HL-60 (cell line): ENCODE measurements around the gene FEM1A.
"Not testable (repeated sequence)": the region's sequence is repeated elsewhere in the genome, so short reads cannot be mapped to it uniquely, and the experiment has no call there.

Source experiments
- DNase-seq, 2 experiments: peaks; one replicate each; pipeline ENCODE4 v3.0.0-alpha.2; 2010 to 2020; ENCODE audit warnings: low read depth in 1 of 2, low spot score in 1 of 2
- H3K27ac ChIP-seq: fragments of 250-450 bp; sonication (Bioruptor Pico); replicated peaks from 2 replicates; pipeline ENCODE4 v1.5.1; 2020; ENCODE audit warnings: mild to moderate bottlenecking, moderate library complexity
- H3K27me3 ChIP-seq: fragments of 250-450 bp; sonication (Bioruptor Pico); 2 replicates; pipeline ENCODE4 v1.5.1; 2021; ENCODE audit warnings: mild to moderate bottlenecking, moderate library complexity; ENCODE audit not compliant: insufficient read depth, poor library complexity, severe bottlenecking
- H3K4me3 ChIP-seq: replicated peaks from 2 replicates; pipeline ENCODE4 v1.5.1; 2011; ENCODE audit warnings: mild to moderate bottlenecking, control low read depth, low read length; ENCODE audit not compliant: insufficient read depth
- GABPA ChIP-seq: IDR thresholded peaks from 2 replicates; pipeline ENCODE4 v1.6.1; 2012; ENCODE audit warnings: low read depth
- POLR2AphosphoS5 ChIP-seq: IDR thresholded peaks from 2 replicates; pipeline ENCODE4 v1.6.1; 2012; ENCODE audit warnings: low read depth
- SPI1 ChIP-seq: IDR thresholded peaks from 2 replicates; pipeline ENCODE4 v1.6.1; 2012; ENCODE audit warnings: low read depth, mild to moderate bottlenecking, borderline replicate concordance
- TF ChIP-seq, protein P1 (sequence below): IDR thresholded peaks from 2 replicates; pipeline ENCODE4 v1.6.1; 2012; ENCODE audit warnings: low read depth; ENCODE audit not compliant: insufficient replicate concordance
- TF ChIP-seq, protein P2 (sequence below): IDR thresholded peaks from one replicate; pipeline ENCODE4 v1.5.1; 2011; ENCODE audit warnings: low read length, control low read depth, inconsistent platforms; ENCODE audit not compliant: insufficient read depth

The FEM1A gene

DNA sequence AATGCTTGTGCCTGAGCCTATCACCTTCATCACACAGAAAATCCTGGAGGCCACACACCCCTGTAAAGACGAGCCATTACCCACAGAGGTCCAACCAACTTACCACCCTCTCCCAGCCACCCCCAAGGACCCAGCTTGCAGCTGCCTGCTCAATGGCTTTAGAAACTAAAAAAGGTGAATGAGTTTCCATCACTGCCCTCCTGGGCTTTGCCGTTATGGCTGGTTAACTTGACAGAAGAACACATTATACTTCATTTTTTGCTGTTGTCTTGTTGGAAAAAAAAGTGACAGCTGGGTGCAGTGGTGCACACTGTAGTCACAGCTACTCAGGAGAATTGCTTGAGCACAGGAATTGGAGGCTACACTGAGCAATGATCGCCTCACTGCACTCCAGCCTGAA, 17.4 kb upstream of the FEM1A start:
- Histone ChIP-seq H3K27ac (no peak overlapping the region), H3K4me3 (no peak overlapping the region), H3K27me3 (no peaks in the 10 kb centered on the region)
- DNase-seq, result no peak
- no peak for TF ChIP-seq SPI1
- no peak for TF ChIP-seq GABPA
- TF ChIP-seq, protein P1, sequence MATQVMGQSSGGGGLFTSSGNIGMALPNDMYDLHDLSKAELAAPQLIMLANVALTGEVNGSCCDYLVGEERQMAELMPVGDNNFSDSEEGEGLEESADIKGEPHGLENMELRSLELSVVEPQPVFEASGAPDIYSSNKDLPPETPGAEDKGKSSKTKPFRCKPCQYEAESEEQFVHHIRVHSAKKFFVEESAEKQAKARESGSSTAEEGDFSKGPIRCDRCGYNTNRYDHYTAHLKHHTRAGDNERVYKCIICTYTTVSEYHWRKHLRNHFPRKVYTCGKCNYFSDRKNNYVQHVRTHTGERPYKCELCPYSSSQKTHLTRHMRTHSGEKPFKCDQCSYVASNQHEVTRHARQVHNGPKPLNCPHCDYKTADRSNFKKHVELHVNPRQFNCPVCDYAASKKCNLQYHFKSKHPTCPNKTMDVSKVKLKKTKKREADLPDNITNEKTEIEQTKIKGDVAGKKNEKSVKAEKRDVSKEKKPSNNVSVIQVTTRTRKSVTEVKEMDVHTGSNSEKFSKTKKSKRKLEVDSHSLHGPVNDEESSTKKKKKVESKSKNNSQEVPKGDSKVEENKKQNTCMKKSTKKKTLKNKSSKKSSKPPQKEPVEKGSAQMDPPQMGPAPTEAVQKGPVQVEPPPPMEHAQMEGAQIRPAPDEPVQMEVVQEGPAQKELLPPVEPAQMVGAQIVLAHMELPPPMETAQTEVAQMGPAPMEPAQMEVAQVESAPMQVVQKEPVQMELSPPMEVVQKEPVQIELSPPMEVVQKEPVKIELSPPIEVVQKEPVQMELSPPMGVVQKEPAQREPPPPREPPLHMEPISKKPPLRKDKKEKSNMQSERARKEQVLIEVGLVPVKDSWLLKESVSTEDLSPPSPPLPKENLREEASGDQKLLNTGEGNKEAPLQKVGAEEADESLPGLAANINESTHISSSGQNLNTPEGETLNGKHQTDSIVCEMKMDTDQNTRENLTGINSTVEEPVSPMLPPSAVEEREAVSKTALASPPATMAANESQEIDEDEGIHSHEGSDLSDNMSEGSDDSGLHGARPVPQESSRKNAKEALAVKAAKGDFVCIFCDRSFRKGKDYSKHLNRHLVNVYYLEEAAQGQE, result no peak
- TF ChIP-seq POLR2AphosphoS5, result no peak
- TF ChIP-seq, protein P2, sequence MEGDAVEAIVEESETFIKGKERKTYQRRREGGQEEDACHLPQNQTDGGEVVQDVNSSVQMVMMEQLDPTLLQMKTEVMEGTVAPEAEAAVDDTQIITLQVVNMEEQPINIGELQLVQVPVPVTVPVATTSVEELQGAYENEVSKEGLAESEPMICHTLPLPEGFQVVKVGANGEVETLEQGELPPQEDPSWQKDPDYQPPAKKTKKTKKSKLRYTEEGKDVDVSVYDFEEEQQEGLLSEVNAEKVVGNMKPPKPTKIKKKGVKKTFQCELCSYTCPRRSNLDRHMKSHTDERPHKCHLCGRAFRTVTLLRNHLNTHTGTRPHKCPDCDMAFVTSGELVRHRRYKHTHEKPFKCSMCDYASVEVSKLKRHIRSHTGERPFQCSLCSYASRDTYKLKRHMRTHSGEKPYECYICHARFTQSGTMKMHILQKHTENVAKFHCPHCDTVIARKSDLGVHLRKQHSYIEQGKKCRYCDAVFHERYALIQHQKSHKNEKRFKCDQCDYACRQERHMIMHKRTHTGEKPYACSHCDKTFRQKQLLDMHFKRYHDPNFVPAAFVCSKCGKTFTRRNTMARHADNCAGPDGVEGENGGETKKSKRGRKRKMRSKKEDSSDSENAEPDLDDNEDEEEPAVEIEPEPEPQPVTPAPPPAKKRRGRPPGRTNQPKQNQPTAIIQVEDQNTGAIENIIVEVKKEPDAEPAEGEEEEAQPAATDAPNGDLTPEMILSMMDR, result no peak

DNA sequence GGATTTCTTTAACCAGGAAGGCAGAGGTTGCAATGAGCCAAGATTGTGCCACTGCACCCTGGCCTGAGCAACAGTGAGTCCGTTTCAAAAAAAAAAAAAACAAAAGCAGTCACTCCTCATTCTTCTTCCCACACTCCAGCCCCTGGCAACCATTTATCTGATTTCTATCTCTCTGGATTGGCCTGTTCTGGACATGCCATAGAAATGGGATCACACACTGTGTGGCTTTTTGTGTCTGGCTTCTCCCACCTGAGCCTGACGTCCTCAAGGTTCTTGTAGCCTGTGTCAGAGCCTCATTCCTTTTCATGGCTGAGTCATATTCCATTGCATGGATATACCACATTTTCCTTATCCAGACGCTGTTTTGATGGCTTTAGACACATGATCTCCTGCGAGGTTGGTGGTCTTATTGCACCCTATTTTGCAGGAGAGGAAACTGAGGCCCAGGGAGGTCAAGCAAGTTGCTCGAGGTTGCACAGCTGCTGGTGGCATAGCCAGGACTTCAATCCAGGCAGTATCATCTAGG, 15.8 kb upstream of the FEM1A start:
- no peak overlapping the region for H3K4me3 ChIP-seq
- no peak for DNase-seq
- TF ChIP-seq GABPA, result no peak
- no peak for TF ChIP-seq SPI1
- TF ChIP-seq, protein P2, result no peak
- TF ChIP-seq, protein P1, result no peak
- TF ChIP-seq POLR2AphosphoS5, result no peak
- H3K27ac ChIP-seq, result no peak overlapping the region
- H3K27me3 ChIP-seq, result no peaks in the 10 kb centered on the region

DNA sequence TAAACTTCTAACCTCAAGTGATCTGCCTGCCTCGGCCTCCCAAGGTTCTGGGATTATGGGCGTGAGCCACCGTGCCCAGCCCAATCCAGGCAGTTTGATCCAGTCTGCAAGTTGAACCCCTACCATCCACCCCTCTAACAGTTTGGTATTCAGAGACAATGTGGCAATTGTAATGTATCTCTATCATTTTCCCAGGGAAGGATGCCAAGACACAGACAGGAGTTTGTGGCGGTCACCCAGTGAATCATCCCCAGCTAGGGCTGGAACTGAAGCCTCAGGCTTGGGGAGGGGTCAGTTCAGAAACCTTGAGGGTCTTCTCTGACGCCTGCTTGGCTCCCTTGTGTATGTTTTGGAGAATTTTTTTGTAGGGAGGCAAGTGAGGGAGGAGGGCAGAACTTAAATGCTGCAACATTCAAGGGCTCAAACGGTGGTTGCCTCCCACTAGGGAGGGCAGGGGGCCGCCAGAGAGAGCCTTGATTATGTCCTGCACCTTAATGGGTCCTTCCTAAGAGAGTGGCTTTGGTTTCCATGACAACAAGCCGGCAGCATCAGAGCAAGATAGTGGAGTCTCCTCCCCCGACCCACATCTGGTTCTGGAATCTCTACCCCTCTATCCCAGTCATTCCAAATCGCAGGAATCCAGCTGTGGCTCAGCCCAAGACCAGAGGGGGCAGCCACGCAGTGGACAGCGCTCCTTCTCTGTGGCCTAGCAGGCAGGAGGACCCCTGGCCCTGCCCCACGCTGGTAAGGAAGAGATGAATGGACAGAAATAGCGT, 14.9 kb upstream of the FEM1A start:
- TF ChIP-seq, protein P1, result no peak
- TF ChIP-seq SPI1 (no peak), POLR2AphosphoS5 (no peak), GABPA (no peak)
- TF ChIP-seq, protein P2, result no peak
- H3K27me3 ChIP-seq, result no peaks in the 10 kb centered on the region
- H3K27ac ChIP-seq, result no peak overlapping the region
- no peak for DNase-seq
- H3K4me3 ChIP-seq, result no peak overlapping the region

DNA sequence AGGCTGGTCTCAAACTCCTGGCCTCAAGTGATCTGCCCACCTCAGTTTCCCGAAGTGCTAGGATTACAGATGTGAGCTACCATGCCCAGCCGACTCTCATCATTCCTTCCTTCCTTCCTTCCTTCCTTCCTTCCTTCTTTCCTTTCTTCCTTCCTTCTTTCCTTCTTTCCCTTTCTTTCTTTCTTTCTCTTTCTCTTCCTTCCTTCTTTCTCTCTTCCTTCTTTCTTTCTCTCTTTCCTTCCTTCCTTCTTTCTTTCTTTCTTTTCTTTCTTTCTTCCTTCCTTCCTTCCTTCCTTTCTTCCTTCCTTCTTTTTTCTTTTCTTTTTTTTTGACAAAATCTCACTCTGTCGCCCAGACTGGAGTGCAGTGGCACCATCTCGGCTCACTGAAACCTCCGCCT, 13.4 kb upstream of the FEM1A start:
- DNase-seq, result not testable (repeated sequence)

More for the DNA sequence above, 13.4 kb upstream of the FEM1A start:
- not testable (repeated sequence) for H3K4me3 ChIP-seq, H3K27ac ChIP-seq, H3K27me3 ChIP-seq
